GM19025 (cell line): Measurements from ENCODE around the gene NCOA1.
"Not testable (repeated sequence)": the region's sequence is repeated elsewhere in the genome, so short reads cannot be mapped to it uniquely, and the experiment has no call there.

Experiments
- ATAC-seq: cut with Tn5 transposase; IDR thresholded peaks from one replicate; pipeline ENCODE4 v1.9.1; 2021; ENCODE audit warnings: mild to moderate bottlenecking, low read depth, moderate library complexity; ENCODE audit not compliant: unreplicated experiment

The NCOA1 gene

GRCh38 chr2:24473626-24474025, 17.4 kb upstream of the NCOA1 start:
- ATAC-seq: no peak

- no peak for ATAC-seq
Observed at GRCh38 chr2:24474053-24474452, 17.0 kb upstream of the NCOA1 start.

- ATAC-seq: no peak
Observed at GRCh38 chr2:24477229-24477628, 13.8 kb upstream of the NCOA1 start.

- no peak for ATAC-seq
Observed at GRCh38 chr2:24478243-24478642, 12.8 kb upstream of the NCOA1 start.

GRCh38 chr2:24480245-24480644, 10.8 kb upstream of the NCOA1 start:
- ATAC-seq: no peak

- no peak for ATAC-seq
Observed at GRCh38 chr2:24482251-24482971, 8.6 kb upstream of the NCOA1 start.

GRCh38 chr2:24482972-24483300, 8.1 kb upstream of the NCOA1 start:
- ATAC-seq: no peak

GRCh38 chr2:24484677-24485076, 6.4 kb upstream of the NCOA1 start:
- ATAC-seq: not testable (repeated sequence)

GRCh38 chr2:24485197-24485596, 5.9 kb upstream of the NCOA1 start:
- no peak for ATAC-seq

- ATAC-seq: no peak
Observed at GRCh38 chr2:24486636-24487205, 4.3 kb upstream of the NCOA1 start.

GRCh38 chr2:24489465-24490180, 1.4 kb upstream of the NCOA1 start:
- no peak for ATAC-seq

- no peak for ATAC-seq
Observed at GRCh38 chr2:24490181-24490689, 819 bp upstream of the NCOA1 start.

- ATAC-seq: peak; percentile 41
Observed at GRCh38 chr2:24491542-24492420, 727 bp downstream of the NCOA1 start.

- no peak for ATAC-seq
Observed at GRCh38 chr2:24492421-24493279, 1.6 kb downstream of the NCOA1 start.

- no peak for ATAC-seq
Observed at GRCh38 chr2:24493713-24494112, 2.7 kb downstream of the NCOA1 start.

- ATAC-seq: no peak
Observed at GRCh38 chr2:24494410-24494809, 3.4 kb downstream of the NCOA1 start.

- ATAC-seq: no peak
Observed at GRCh38 chr2:24495451-24495850, 4.4 kb downstream of the NCOA1 start.

- no peak for ATAC-seq
Observed at GRCh38 chr2:24496959-24497358, 5.9 kb downstream of the NCOA1 start.

- ATAC-seq: no peak
Observed at GRCh38 chr2:24497685-24498084, 6.6 kb downstream of the NCOA1 start.

GRCh38 chr2:24498121-24498520, 7.1 kb downstream of the NCOA1 start:
- ATAC-seq: no peak
